Astrocyte of the cerebellum (primary cell): Measurements from ENCODE around the gene SLC5A2.
A peak's percentile ranks its signal among the peaks of the same experiment; 100 is the strongest.

Experiments
- DNase-seq: peaks from one replicate; pipeline ENCODE4 v3.0.0-alpha.2; 2011; ENCODE audit warnings: low read depth
- H3K4me3 ChIP-seq: 2 replicates; pipeline ENCODE4 v1.5.1; 2011; ENCODE audit warnings: mild to moderate bottlenecking, low read depth, low read length, moderate library complexity
- CTCF ChIP-seq: IDR thresholded peaks from 2 replicates; pipeline ENCODE4 v1.5.1; 2012; ENCODE audit warnings: low read length, low read depth, moderate library complexity, mild to moderate bottlenecking; ENCODE audit errors: missing control alignments
- in situ Hi-C: cut with HindIII; loops from 2 replicates; pipeline ENCODE4 v1.10.0; 2017; ENCODE audit warnings: low sequenced_read_pairs

The SLC5A2 gene

GRCh38 chr16:31471875-31472708 is 10.8 kb upstream of the SLC5A2 start, which contains the start of gene TGFB1I1:
TSS of gene TGFB1I1 (plus strand) at chr16:31472152. CDS start at chr16:31472189, 37 bp downstream.
- DNase-seq = no peak
- TF ChIP-seq CTCF = no peak
- in situ Hi-C loops = no loop called here

GRCh38 chr16:31472709-31473203 is 10.2 kb upstream of the SLC5A2 start:
- peak; percentile 73 for DNase-seq
- peak; percentile 62 for TF ChIP-seq CTCF
- peak overlapping the region; percentile 83 for H3K4me3 ChIP-seq
- in situ Hi-C loops = no loop called here

More at GRCh38 chr16:31471875-31472708, 10.8 kb upstream of the SLC5A2 start, which contains the start of gene TGFB1I1:
- peak within 1 kb of the TSS; percentile 83 for H3K4me3 ChIP-seq

GRCh38 chr16:31473264-31473984 is 9.5 kb upstream of the SLC5A2 start:
- TF ChIP-seq CTCF = no peak
- in situ Hi-C loops = no loop called here
- DNase-seq = no peak
- peak overlapping the region; percentile 83 for H3K4me3 ChIP-seq

- in situ Hi-C loops = no loop called here
Measured at GRCh38 chr16:31474173-31474714, 8.7 kb upstream of the SLC5A2 start.

GRCh38 chr16:31474773-31475738 is 7.9 kb upstream of the SLC5A2 start:
- no peak overlapping the region for H3K4me3 ChIP-seq
- no peak for TF ChIP-seq CTCF
- no peak for DNase-seq
- in situ Hi-C loops = no loop called here

More at GRCh38 chr16:31474173-31474714, 8.7 kb upstream of the SLC5A2 start:
- DNase-seq = peak; percentile 72
- no peak overlapping the region for H3K4me3 ChIP-seq
- no peak for TF ChIP-seq CTCF
